Ovary (tissue), 9 donors: ENCODE measurements around the gene USP48. TPM values are rescaled to one million over a fixed set of nuclear protein-coding genes. Genes with fewer than 3 reads are reported as not detected.

ENCODE experiments used
- DNase-seq, 5 donors: peaks; one replicate each; pipeline ENCODE4 v3.0.0-alpha.2; 2019 to 2020
- H3K27ac ChIP-seq, 2 donors: fragments of 200-600 bp; one replicate each; pipeline versions ENCODE4 v1.5.1 to v1.8.0; 2019 to 2022
- H3K27me3 ChIP-seq: fragments of 200-600 bp; one replicate; pipeline ENCODE4 v1.8.0; 2022
- H3K36me3 ChIP-seq: fragments of 200-600 bp; sonication (generic); one replicate; pipeline ENCODE4 v1.5.1; 2019
- H3K4me1 ChIP-seq: one replicate; pipeline ENCODE4 v1.8.1; 2013; ENCODE audit warnings: mild to moderate bottlenecking, moderate library complexity; ENCODE audit not compliant: insufficient read depth
- H3K4me3 ChIP-seq: fragments of 200-600 bp; sonication (generic); one replicate; pipeline ENCODE4 v1.5.1; 2017
- H3K9me3 ChIP-seq, 2 donors: fragments of 200-600 bp in 1 of 2; sonication (generic) in 1 of 2; one replicate each; pipeline versions ENCODE4 v1.5.1 to v1.8.1; 2013 to 2019; ENCODE audit warnings: mild to moderate bottlenecking in 1 of 2, moderate library complexity in 1 of 2
- CTCF ChIP-seq, 3 donors: fragments of 450-650 bp in 2 of 3; fragments of 200-600 bp in 1 of 3; IDR thresholded peaks; one replicate each; pipeline versions ENCODE4 v1.5.1 to v1.8.0; 2016 to 2022; ENCODE audit warnings: antibody characterized with exemption in 3 of 3, mild to moderate bottlenecking in 1 of 3
- EP300 ChIP-seq: sonication (generic); formaldehyde crosslinking; IDR thresholded peaks from one replicate; pipeline ENCODE4 v1.6.1; 2017; ENCODE audit warnings: antibody characterized with exemption
- POLR2A ChIP-seq: fragments of 450-650 bp; IDR thresholded peaks from one replicate; pipeline ENCODE4 v1.6.1; 2017; ENCODE audit warnings: antibody characterized with exemption, mild to moderate bottlenecking, moderate library complexity
- WGBS, 3 donors: extraction: QIAGEN DNeasy Blood & Tissue Kit in 1 of 3; methylation state at CpG; one replicate each; pipeline versions ENCODE4 v1.1.5 to v1.1.7; 2013 to 2017; 5-methylcytosine and 5-hydroxymethylcytosine counted together
- intact Hi-C, 4 donors: fragments of 100-400 bp; cut with DNase I; formaldehyde crosslinking; loops; one replicate each; pipeline versions ENCODE4 v1.11.0 to v1.15.1; 2022 to 2023
- polyA plus RNA-seq, 2 donors: library from polyadenylated mRNA; stranded (reverse); fragments of 200-250 nt in 1 of 2; fragments of 350-450 nt in 1 of 2; fragmentation: Illumina TruSeq in 1 of 2; extraction: RNeasy Lipid Tissue Mini Kit (QIAGEN cat#74804) in 1 of 2; gene quantifications; one replicate each; pipeline ENCODE4 v1.2.3, GENCODE V29; 2013 to 2014
- total RNA-seq, 7 donors: library from RNA; depleted of rRNA in 2 of 7; stranded (reverse); fragments of >200 nt in 2 of 7; fragmentation: NEBNext Ultra II Directional in 3 of 7; extraction: Animal tissue kit (Norgen Biotek cat#: 25700) in 3 of 7; gene quantifications; one replicate each; pipeline versions ENCODE4 v1.1.0 to v1.2.4, GENCODE V29; 2016 to 2023
- donor health status: DM: no; HTN: no; CAD: no; lungs with moderate emphysema.
- donor health status: DM: no; HTN: no; CAD: no.
- donor health status: Bipolar disorder and iron deficiency.
- donor health status: DM: yes; HTN: yes; CAD: no.
- donor health status: DM: no; HTN: no; CAD: no.
- donor health status: DM: yes; HTN: yes; CAD: no.

USP48 gene
- total and polyA plus RNA-seq, 9 donors, result 25.2 to 87.1 (median 60.6) TPM

GRCh38 chr1:21724570-21724969, 58.4 kb downstream of the USP48 start:
- Histone ChIP-seq H3K27ac (no peak overlapping the region), H3K36me3 (no peaks in the 10 kb centered on the region), H3K4me1 (no peaks in the 10 kb centered on the region), H3K27me3 (no peaks in the 10 kb centered on the region), H3K9me3 (no peaks in the 10 kb centered on the region), H3K4me3 (no peak overlapping the region)
- no peak for DNase-seq
- WGBS, 3 donors, result 92 to 97% (median 94%) methylated on average over 3 of the region's 3 CpGs
- intact Hi-C loops, result no loop called here
- TF ChIP-seq EP300 (no peak), POLR2A (no peak), CTCF (IDR thresholded peaks at IDR 0.05) (no peak)

GRCh38 chr1:21724098-21724497, 58.9 kb downstream of the USP48 start:
- WGBS, 3 donors, result 94 to 97% (median 96%) methylated on average over 4 of the region's 4 CpGs
- no peak for DNase-seq
- Histone ChIP-seq H3K9me3 (no peaks in the 10 kb centered on the region), H3K27ac (no peak overlapping the region), H3K36me3 (no peaks in the 10 kb centered on the region), H3K27me3 (no peaks in the 10 kb centered on the region), H3K4me3 (no peak overlapping the region), H3K4me1 (no peaks in the 10 kb centered on the region)
- TF ChIP-seq POLR2A (no peak), EP300 (no peak), CTCF (IDR thresholded peaks at IDR 0.05) (no peak)
- intact Hi-C loops, result no loop called here

GRCh38 chr1:21721295-21721985, 61.5 kb downstream of the USP48 start:
- no peaks in the 10 kb centered on the region for H3K27me3 ChIP-seq
- H3K4me3 ChIP-seq, result no peak overlapping the region
- H3K4me1 ChIP-seq, result no peaks in the 10 kb centered on the region
- WGBS, 3 donors, result 78 to 87% (median 79%) methylated on average over 7 of the region's 7 CpGs
- H3K36me3 ChIP-seq, result no peaks in the 10 kb centered on the region
- H3K9me3 ChIP-seq, result no peaks in the 10 kb centered on the region
- H3K27ac ChIP-seq, result no peak overlapping the region
- intact Hi-C loops, result no loop called here
- DNase-seq, result no peak
- no peak for TF ChIP-seq EP300
- no peak for TF ChIP-seq POLR2A
- no peak for TF ChIP-seq CTCF (IDR thresholded peaks at IDR 0.05)

- intact Hi-C loops, result no loop called here
- DNase-seq, result no peak
- Histone ChIP-seq H3K4me3 (no peak overlapping the region), H3K36me3 (no peaks in the 10 kb centered on the region), H3K4me1 (no peaks in the 10 kb centered on the region), H3K27me3 (no peaks in the 10 kb centered on the region), H3K9me3 (no peaks in the 10 kb centered on the region), H3K27ac (no peak overlapping the region)
- 85 to 87% (median 85%) methylated on average over 2 of the region's 2 CpGs for WGBS, 3 donors
- TF ChIP-seq POLR2A, result no peak
- TF ChIP-seq EP300, result no peak
- no peak for TF ChIP-seq CTCF (IDR thresholded peaks at IDR 0.05)
Observed at GRCh38 chr1:21716169-21716568, 66.8 kb downstream of the USP48 start.
